HS-27A (cell line): ENCODE measurements around the gene PRSS21.

Experiments used
- DNase-seq: peaks from one replicate; pipeline ENCODE4 v3.0.0-alpha.2; 2012; ENCODE audit warnings: low read depth, missing footprints

Gene PRSS21

DNA sequence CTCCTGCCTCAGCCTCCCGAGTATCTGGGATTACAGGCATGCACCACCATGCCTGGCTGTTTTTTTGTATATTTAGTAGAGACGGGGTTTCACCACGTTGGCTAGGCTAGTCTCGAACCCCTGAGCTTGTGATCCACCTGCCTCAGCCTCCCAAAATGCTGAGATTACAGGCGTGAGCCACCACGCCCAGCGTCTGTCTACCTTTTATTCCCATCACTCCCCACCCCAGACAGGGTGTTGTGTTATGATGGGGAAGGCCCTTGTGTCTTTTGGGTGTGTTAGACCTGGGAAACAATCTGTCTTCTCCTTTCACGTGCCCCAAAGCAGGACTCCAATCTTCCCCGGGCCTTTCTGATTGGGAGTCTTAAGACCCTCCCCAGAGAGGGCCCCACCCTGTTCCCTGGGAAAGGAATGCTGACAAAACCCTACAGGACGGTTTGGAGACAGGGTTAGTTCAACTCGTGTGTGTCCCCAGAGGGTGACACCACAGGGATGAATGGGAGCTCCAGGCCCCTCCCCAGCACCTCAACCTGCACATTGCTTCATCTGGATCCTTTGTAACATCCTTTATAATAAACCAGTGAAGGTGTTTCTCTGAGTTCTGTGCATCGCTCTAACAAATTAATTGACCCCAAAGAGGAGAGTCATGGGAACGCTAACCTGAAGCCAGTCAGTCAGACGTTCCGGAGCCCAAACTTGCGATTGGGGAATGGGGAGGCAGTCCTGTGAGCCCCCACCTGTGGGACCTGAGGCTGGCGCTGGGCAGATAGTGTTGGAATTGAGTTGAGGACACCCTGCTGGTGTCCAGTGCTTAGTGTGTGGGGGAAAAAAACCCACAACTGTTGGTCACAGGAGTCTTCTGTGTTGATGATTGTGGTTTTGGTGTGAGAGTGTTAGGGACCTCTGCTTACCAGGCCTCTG, 36.8 kb upstream of the PRSS21 start:
- no peak for DNase-seq

DNA sequence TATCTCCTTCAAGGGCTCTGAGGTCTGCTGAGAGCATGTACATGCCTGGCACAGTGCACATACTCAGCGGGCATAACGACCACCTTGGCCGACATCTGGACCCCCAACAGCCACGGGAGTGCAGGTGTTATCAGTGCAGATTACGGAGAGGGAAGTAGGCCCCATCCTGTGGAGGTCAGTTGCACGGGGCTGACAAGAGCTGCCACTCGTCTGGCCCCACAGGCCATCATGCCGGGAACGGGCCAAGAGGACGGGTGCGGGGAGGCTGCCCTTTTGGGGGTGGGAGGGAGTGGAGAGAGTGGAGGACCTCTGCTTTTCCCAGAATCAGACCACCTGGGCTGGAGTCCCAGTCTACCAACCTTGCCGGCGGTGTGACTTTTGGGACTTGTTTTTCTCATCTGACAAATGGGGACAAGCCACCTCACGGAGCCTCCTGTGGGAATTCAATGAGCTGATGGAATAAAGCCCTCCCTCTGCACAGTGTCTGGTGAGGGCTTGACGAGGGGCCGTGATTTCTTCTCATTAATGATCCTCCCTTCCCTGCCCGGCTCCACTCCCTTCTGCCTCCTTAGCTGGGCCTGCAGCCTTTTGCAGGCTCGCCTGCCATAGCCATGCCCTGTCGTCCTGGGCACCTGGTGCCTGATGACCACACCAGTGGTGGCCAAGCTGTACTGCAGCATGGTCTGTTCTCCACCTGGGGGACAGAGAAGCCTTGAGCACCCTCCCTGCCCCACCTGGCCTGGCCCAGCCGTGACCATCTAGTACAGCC, 34.3 kb upstream of the PRSS21 start:
- no peak for DNase-seq

DNA sequence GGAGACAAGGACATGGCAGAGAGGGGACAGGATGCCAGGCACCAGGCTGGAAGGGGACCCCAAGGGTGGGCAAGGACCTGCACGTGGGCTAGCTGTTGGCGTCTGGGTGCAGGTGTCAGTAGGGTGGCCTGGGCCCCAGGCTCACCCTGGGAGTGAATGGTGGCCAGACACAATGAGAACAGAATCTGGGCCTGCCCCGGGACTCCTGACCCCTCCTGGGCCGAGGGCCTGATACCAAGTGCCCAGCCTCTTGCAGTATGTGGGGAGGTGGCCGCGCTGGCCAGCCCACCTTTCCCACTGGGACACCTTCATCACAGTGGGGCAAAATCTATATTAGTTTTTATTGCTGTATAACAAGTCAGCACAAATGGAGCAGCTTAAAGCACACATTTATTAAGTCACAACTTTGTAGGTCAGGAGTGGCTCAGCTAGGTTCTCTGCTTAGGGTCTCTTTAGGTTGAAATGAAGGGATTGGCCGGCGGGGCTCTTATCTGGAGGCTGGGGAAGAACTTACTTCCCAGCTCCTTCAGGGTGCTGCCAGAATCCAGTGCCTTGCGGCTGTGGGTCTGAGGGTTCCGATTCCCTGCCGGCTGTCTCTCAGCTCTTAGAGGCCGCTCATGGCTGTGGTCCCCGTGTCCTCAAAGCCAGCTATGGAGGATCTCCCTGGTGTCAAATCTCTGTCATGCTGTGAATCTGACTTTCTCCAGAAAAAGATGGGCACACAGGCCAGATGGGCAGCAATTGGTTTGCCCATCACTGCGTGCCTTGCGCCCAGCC, 33.3 kb upstream of the PRSS21 start:
- DNase-seq, result no peak

DNA sequence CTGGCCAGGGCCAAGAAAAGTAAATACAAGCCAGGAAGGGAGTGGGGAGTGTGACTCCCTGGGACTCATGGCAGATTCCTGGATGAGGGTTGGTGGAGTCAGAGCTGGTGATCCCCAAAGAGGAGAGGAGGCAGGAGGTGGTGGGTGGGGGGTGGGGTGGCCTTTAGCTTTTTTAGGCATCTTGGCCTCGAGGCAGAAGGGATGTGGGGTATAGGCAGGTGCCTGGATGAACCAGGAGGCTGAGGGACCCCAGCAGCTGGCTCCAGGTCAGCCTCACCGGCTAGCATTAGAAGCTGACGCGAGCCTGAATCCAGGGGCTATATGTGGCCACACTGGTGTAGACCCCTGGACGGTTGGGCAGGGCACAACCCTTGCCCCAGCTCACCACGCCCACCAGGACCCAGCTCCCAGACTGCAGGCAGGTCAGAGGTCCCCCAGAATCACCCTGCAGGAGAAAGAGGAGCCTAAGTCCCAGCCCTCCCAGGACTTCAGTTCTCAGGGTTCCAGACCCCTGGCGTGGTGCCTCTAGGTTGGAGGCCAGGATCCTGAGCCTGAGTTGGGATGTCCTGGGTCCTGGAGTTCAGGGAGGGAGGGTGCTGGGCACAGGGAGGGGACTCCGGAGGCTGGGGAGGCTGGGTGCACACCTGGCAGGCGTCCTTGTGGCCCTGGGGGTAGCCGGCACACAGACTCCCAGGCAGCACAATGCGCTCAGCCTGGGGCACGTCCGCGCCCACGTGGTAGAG, 32.5 kb upstream of the PRSS21 start:
- no peak for DNase-seq

DNA sequence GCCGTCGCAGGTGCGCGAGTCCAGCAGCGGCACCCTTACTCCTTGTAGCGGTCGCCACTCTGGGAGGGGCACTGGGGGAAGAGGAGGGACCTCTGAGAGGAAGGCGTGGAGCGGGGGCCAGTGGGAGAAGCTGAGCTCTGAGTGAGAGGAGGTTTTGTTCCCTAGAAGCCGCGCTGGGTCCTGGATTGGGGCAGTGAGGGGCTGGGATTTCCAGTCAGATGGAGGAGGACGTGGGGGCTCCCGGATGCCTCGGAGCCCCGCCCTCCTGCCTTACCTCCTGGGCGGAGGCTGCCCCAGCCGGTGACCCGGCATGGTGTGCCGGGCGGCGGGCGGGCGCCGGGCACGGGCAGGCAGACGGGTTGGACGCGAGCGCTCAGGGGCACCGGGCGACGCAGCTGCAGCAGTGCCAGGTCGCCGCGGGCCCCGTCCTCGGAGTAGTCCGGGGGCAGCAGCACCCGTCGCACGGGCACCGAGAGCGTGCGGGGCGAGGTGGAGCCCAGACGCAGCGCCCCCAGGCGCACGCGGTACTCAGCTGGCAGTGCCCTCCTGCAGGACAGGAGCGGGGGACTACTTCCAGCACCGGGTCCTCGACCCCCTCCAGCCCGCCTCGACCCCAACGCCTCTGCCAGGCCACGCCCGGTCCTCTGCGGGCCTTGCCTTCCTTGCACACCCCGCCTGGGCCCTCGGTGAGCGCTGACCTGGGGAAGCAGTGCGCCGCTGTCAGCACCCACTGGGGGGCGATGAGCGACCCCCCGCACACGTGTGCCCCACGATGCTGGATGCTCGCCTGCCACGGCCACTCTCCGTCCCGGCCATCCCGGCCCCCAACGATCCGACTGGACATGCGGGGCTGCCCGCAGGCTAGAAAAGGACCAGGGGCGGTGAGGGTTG, 31.7 kb upstream of the PRSS21 start:
- DNase-seq, result no peak

DNA sequence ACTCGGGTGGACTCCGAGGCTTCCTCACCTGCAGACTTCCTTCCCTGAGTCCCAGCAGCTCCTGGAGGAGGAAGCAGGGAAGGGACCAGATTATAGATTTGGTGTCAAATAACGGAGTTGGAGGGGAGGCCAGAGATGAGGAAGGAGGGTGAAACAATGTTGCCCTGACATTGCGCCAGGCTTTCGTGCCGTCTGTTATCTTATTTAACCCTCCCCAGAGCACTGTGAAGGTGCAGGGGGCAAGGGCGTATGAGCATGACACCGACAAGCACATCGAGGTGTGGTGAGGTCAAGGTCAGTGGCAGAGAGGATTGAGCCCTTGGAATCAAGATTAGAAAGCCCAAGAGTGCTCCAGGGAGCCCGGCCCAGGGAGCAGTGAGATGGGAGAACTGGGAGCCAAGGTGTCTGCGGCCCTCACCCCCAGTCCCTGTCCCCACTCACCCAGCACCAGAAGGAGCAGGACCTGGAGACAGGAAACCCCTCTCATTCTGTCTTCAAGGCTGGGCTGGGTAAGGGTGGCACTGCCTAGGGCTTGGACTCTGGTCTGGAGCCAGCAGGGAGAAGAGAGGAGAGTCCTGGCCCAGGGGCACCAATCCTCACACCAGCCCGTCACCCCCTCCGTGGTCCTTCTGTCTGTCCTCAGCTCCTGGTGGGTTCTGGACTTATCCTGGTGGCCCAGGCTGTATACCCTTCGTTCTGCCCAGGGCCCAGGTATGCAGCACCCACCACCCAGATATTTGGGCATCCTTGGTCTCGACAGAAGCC, 30.8 kb upstream of the PRSS21 start:
- DNase-seq, result no peak

DNA sequence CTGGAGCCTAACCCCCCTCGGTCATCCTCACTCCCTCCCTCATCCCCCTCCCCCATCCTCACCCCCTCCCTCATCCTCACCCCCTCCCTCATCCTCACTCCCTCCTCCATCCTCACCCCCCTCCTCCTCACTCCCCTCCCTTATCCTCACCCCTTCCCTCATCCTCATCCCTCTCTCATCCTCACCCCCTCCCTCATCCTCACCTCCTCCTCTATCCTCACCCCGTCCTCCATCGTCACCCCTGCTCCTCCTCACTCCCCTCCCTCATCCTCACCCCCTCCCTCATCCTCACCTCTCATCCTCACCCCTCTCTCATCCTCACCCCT, 30.2 kb upstream of the PRSS21 start:
- DNase-seq, result no peak

DNA sequence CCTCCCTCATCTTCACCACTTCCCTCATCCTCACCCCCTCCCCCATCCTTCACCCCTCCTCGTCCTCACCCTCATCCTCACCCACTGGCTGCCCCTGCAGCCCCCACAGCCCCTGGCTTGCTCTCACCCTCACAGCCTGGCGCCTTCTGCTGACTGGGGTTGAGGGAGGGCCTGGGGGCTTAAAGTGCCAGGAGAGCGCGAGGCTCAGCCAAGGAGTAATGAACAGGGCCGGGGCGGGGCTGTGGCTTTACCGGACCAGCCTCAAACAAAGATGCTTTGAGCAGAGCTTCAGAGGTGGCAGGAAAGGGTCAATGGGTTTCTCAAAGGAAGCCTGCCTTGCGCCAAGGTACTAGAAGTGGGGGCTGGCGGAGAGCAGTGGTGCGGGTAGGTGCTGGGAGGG, 29.6 kb upstream of the PRSS21 start, which contains the start of gene PRSS33:
PRSS33 (minus strand) TSS at position 155 of the 400 bp plus-strand sequence. CDS start 1,013 bp downstream, outside the sequence.
- DNase-seq, result no peak

DNA sequence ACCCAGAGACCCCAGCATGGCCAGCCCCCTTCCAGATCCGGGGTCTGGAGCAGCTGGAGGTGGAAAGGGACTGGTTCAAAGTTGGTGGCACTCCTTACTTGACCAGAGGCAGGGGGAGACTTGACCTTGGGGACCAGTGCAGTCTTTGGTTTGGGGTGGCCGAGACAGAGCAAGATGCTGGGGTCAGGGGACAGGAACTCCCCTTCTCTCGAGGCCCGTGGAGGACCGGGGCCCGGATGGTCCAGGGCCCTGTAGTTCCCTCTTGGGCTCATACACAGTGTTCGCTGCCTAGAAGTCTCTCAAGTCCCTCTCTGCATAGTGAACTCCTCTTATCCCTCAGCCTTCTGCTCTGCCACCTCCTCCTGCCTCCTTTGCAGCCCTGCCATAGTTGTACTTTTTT, 29.1 kb upstream of the PRSS21 start:
- no peak for DNase-seq

DNA sequence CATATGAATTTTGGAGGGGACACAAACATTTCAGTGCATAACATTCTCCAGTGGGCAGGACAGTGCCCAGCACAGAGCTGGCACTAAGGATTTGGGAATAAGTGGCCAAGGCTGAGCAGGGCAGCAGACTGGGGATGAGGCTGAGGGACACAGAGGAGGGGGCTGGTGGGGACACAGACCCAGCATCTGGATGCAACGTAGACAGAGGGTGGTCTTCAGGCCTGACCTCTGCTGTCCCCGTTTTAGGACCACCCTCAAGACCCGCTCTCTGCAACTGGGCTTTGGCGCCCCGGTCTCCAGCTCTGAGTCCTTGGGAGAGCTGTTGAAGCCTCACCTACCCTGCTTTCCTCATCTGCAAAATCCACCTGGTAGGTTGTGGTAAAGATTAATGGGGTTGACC, 26.4 kb upstream of the PRSS21 start:
- no peak for DNase-seq

DNA sequence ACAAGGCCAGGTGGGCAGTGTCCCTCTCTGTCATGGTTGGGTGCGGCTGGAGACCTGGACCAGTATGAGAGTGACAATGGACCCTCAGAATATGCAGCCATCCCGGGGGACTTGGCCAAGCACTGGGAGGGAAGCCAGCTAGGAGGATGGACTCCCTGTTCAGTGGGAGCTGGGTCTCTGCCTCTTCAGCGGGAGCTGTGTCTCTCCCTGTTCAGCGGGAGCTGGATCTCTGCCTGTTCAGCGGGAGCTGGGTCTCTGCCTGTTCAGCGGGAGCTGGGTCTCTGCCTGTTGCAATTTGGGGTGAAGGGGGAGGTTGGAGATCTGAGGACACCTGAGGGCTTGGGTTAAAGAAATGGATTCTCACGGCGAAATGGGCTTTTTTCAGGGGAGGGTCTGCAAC, 25.9 kb upstream of the PRSS21 start:
- DNase-seq, result no peak

DNA sequence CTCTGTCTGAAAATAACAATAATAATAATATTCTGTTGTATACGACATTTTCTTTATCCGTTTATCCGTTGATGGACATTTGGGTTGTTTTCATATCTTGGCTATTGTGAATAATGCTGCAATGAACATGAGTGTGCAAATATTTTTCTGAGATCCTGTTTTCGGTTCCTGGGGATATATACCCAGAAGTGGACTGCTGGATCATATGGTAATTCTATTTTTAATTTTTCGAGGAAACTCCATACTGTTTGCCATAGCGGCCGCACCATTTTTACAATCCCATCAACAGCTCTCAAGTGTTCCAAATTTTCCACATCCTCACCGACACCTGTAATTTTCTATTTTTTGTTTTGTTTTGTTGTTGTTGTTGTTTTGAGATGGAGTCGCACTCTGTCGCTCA, 24.1 kb upstream of the PRSS21 start:
- DNase-seq, result no peak

DNA sequence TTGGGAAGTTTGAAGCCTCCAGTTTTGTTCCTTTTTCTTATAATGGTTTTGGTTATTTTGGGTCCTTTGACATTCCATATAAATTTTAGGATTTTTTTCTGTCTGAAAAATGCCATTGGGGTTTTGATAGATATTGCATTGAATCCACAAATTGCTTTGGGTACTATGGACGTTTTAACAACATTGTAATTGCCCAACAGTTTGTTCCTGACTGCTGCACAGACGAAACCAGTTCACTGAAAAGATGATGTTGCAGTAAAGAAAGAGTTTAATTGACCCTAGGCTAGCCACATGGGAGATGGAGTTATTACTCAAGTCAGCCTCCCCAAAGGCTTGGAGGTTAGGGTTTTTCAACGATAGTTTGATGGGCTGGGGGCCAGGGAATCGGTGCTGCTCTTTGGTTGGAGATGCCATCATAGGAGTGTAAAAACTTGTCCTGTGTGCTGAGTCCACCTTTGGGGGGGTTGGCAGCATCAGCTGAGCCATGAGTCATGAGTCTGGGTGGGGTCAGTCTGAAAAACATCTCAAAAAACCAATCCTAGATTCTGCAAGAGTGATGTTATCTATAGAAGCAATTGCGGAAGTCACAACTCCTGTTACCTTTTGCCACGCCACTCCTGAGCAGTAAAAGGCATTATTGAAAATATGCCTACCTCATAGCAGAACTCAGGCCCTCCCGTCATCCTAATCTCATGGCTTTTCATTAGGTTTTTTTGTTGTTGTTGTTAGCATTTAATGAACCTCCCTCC, 21.5 kb upstream of the PRSS21 start:
- no peak for DNase-seq

DNA sequence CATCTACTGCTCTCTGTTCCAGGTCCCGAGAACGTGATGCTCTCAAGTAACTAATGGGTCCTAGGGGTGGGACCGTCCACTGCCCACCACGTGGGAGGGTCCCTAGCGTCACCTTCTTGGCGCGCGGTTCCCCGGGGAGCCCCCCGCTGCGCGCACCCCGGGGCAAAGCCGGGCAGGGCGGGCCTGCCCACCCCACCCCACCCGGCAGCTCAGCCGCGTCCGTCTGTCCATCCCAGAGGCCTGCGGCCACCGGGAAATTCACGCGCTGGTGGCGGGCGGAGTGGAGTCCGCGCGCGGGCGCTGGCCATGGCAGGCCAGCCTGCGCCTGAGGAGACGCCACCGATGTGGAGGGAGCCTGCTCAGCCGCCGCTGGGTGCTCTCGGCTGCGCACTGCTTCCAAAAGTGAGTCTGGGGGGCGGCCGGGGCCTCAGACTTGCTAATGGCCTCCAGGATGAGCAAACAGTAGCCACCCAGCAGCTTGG, 18.3 kb upstream of the PRSS21 start:
- DNase-seq, result no peak

DNA sequence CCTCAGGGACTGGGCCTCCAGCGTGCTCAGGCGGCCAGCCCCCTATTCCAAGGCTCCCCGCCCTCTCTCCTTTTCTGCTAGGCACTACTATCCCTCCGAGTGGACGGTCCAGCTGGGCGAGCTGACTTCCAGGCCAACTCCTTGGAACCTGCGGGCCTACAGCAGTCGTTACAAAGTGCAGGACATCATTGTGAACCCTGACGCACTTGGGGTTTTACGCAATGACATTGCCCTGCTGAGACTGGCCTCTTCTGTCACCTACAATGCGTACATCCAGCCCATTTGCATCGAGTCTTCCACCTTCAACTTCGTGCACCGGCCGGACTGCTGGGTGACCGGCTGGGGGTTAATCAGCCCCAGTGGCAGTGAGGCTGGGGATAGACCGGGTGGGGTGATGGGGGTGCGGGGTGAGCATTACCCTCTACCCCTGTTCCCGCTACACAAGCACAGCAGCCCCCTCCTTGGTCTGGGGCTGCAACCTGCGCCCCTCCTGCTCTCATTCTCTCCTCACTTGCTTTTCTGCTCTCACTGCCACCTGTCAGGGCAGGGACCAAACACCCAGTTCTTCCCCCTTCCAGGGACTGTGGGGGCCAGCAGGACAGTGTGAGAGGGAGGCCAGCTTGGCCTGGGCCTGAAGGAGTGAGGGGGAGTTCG, 17.7 kb upstream of the PRSS21 start:
- no peak for DNase-seq

DNA sequence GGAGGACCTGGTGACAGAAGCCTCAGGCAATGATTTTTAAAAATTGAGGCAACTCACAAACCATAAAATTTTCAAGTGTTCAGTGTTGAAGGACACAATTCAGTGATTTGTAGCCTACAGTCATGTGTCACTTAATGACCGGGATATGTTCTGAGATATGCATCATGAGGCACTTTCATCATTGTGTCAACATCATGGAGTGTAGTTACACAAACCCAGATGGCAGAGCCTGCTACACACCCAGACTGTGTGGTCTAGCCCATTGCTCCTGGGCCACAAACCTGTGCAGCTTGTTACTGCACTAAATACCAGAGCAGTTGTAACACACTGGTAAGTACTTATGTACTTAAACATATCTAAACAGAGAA, 17.2 kb upstream of the PRSS21 start:
- DNase-seq, result no peak

DNA sequence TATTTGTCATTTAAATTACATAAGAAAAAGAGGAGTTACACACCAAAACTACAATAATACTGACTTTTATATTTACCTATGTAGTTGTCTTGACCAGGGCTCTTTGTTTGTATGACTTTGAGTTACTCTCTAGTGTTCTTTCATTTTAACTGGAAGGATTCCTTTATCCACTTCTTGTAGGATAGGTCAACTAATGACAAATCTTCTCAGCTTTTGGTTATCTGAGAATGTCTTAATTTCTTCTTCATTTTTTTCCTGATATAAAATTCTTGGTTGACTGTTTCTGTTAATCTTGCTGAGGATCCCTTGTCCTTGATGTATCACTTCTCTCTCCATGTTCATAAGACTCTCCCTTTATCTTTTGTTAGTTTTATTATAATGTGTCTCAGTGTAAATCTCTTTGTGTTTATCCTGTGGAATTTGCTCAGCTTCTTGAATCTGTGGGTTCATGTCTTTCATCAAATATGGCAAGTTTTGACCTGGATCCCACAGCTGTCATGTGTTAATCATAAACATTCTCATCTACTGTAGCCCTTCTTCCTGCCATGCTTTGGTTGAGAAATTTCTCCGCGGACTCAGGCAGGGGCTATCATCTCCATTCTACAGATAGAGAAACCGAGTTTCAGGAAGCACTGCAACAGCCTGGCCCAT, 13.4 kb upstream of the PRSS21 start:
- no peak for DNase-seq

DNA sequence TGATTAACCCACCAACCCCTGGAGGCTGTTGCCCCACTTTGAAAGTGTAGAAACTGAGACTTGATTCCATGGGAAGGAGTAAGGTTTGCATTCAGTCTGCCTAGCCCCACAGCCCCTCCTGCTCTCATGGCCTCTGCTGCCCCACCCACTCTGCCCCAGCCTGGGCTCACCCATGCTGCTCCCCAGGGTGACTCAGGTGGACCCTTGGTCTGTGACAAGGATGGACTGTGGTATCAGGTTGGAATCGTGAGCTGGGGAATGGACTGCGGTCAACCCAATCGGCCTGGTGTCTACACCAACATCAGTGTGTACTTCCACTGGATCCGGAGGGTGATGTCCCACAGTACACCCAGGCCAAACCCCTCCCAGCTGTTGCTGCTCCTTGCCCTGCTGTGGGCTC, 12.3 kb upstream of the PRSS21 start:
- DNase-seq, result no peak
